Measurements from ENCODE around the gene CNDP1.

GRCh38 chr18:74570266-74570665 lies 36.0 kb downstream of the CNDP1 start:
- TF ChIP-seq EZH2 (IDR thresholded peaks at IDR 0.05; ENCODE audit: low read length), result no peak
- no peak for TF ChIP-seq CTCF (optimal IDR thresholded peaks at IDR 0.05 in 1 of 3, IDR thresholded peaks at IDR 0.05 in 1 of 3, conservative IDR thresholded peaks at IDR 0.05 in 1 of 3; ENCODE audit: extremely low read depth in 1 of 3, insufficient read depth in 2 of 3, low read length in 3 of 3)
